OCI-LY3 (cell line): ENCODE results near the gene STK32B.

Experiments used
- H2AFZ ChIP-seq: fragments of 200-600, 300-600 bp; shearing (Covaris generic); 2 replicates; pipeline ENCODE4 v1.6.0; 2014; ENCODE audit warnings: antibody characterized with exemption, low read depth, low read length
- H3K27ac ChIP-seq: fragments of 200-600, 300-600 bp; sonication (generic); 2 replicates; pipeline ENCODE4 v1.5.1; 2014; ENCODE audit warnings: mild to moderate bottlenecking, low read length, moderate library complexity, mixed read lengths
- H3K27me3 ChIP-seq: fragments of 200-600, 300-600 bp; sonication (generic); 2 replicates; pipeline ENCODE4 v1.6.1; 2014; ENCODE audit warnings: low read depth, low read length, mixed read lengths
- H3K36me3 ChIP-seq: fragments of 200-600, 300-600 bp; sonication (generic); replicated peaks from 2 replicates; pipeline ENCODE3; 2014; ENCODE audit warnings: low read depth, low read length, mixed read lengths
- H3K4me1 ChIP-seq: fragments of 300-600, 200-600 bp; sonication (generic); 2 replicates; pipeline ENCODE4 v1.6.1; 2014; ENCODE audit warnings: low read length, mixed read lengths
- H3K4me2 ChIP-seq: fragments of 200-600, 300-600 bp; sonication (generic); 2 replicates; pipeline ENCODE4 v1.6.1; 2014; ENCODE audit warnings: low read length, mixed read lengths
- H3K4me3 ChIP-seq: fragments of 300-600, 200-600 bp; sonication (generic); 2 replicates; pipeline ENCODE4 v1.5.1; 2014; ENCODE audit warnings: antibody characterized with exemption, mild to moderate bottlenecking, low read length, moderate library complexity
- H3K79me2 ChIP-seq: fragments of 300-600, 200-600 bp; shearing (Covaris generic); 2 replicates; pipeline ENCODE4 v1.6.1; 2014; ENCODE audit warnings: mild to moderate bottlenecking, low read length, mixed read lengths
- H3K9ac ChIP-seq: fragments of 300-600, 200-600 bp; shearing (Covaris generic); 2 replicates; pipeline ENCODE4 v1.6.0; 2014; ENCODE audit warnings: mild to moderate bottlenecking, low read length, moderate library complexity
- H3K9me3 ChIP-seq: fragments of 200-600, 300-600 bp; shearing (Covaris generic); 2 replicates; pipeline ENCODE4 v1.6.1; 2014; ENCODE audit warnings: low read length, mixed read lengths; ENCODE audit not compliant: insufficient read depth
- H4K20me1 ChIP-seq: fragments of 200-600, 300-600 bp; sonication (generic); 2 replicates; pipeline ENCODE4 v1.6.1; 2016; ENCODE audit warnings: low read length, mixed read lengths; ENCODE audit not compliant: insufficient read depth
- EZH2phosphoT487 ChIP-seq: fragments of 200-600 bp; shearing (Covaris generic); IDR thresholded peaks from 2 replicates; pipeline ENCODE4 v1.6.1; 2018; ENCODE audit warnings: antibody characterized with exemption, mixed run types, low read depth
- TF ChIP-seq, protein P1 (sequence below): fragments of 200-600, 300-600 bp; sonication (generic); IDR thresholded peaks from 2 replicates; pipeline ENCODE4 v1.5.1; 2014; ENCODE audit warnings: antibody characterized with exemption, low read length, low read depth

The STK32B gene

DNA sequence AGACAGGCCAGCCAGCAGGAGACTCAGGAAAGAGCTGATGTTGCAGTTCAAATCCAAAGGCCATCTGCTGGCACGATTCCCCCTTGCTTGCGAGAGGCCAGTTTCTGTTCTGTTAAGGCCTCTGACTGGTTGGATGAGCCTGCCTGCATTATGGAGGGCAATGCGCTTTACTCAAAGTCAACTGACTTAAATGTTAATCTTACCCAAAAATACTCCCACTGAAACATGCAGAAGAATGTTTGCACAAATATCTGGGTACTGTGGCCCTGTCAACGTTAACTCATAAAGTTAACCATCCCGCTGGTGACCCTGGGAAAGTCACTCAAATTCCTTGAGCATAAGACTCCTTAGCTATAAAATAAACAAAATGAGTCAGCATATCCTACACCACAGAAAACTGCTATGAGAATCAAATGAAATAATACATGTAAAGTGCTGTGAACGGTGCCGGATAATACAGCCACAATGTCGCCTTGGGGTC lies 330.7 kb downstream of the STK32B start:
- Histone ChIP-seq H3K4me1 (no peaks in the 10 kb centered on the region), H4K20me1 (no peaks in the 10 kb centered on the region), H3K36me3 (no peaks in the 10 kb centered on the region), H3K79me2 (no peaks in the 10 kb centered on the region), H2AFZ (no peak overlapping the region), H3K27me3 (0 out of 2 replicates have a peak, but pooled peaks cover 3% of the 10 kb centered on the region), H3K9me3 (no peaks in the 10 kb centered on the region), H3K27ac (no peak overlapping the region), H3K9ac (no peak overlapping the region), H3K4me3 (no peak overlapping the region), H3K4me2 (no peak overlapping the region)
- no peak for TF ChIP-seq EZH2phosphoT487
- TF ChIP-seq, protein P1, sequence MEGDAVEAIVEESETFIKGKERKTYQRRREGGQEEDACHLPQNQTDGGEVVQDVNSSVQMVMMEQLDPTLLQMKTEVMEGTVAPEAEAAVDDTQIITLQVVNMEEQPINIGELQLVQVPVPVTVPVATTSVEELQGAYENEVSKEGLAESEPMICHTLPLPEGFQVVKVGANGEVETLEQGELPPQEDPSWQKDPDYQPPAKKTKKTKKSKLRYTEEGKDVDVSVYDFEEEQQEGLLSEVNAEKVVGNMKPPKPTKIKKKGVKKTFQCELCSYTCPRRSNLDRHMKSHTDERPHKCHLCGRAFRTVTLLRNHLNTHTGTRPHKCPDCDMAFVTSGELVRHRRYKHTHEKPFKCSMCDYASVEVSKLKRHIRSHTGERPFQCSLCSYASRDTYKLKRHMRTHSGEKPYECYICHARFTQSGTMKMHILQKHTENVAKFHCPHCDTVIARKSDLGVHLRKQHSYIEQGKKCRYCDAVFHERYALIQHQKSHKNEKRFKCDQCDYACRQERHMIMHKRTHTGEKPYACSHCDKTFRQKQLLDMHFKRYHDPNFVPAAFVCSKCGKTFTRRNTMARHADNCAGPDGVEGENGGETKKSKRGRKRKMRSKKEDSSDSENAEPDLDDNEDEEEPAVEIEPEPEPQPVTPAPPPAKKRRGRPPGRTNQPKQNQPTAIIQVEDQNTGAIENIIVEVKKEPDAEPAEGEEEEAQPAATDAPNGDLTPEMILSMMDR, result no peak

DNA sequence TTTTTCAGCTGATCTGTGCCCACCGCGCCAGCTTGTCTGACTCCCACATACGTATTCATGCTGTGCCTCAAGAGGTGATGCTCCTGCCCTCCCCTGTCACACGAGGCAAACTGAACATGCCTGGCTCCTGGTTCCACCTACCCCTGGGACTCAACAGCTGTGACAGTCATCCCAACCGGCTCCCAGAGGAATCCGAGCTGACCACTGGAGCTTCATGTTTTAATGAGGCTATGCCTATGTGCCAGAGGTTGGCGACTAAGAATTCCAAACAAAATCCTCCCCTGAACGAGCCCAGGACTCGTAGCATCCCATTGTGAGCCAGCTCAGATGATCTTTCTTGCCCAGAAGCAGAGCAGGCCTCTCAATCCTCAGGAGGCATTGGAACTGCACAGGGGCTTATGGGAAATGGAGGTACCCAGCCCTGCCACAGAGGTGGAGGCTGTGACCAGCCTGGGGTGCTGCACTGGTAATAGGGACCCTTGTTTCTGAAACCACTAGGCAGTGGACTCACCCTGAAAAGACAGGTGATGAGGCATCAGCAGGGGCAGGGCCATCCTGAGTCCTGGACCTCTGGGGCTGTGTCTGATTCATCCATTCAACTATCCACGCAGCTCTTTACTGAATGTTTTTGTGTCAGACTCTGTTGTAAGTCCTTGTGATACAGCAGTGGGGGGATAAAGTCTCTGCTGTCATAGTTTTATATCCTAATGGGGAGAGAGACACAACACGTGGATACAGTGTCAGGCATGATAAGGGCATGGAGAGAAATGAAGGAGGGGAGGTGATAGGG lies 332.1 kb downstream of the STK32B start:
- Histone ChIP-seq H3K9me3 (no peaks in the 10 kb centered on the region), H3K9ac (no peak overlapping the region), H3K4me2 (no peak overlapping the region), H3K27ac (no peak overlapping the region), H2AFZ (no peak overlapping the region), H3K27me3 (peaks cover 2% of the 10 kb centered on the region; the same call in 1 of the 2 replicates), H3K79me2 (no peaks in the 10 kb centered on the region), H3K4me3 (no peak overlapping the region), H3K4me1 (no peaks in the 10 kb centered on the region), H4K20me1 (no peaks in the 10 kb centered on the region), H3K36me3 (no peaks in the 10 kb centered on the region)
- TF ChIP-seq, protein P1, result no peak
- no peak for TF ChIP-seq EZH2phosphoT487

DNA sequence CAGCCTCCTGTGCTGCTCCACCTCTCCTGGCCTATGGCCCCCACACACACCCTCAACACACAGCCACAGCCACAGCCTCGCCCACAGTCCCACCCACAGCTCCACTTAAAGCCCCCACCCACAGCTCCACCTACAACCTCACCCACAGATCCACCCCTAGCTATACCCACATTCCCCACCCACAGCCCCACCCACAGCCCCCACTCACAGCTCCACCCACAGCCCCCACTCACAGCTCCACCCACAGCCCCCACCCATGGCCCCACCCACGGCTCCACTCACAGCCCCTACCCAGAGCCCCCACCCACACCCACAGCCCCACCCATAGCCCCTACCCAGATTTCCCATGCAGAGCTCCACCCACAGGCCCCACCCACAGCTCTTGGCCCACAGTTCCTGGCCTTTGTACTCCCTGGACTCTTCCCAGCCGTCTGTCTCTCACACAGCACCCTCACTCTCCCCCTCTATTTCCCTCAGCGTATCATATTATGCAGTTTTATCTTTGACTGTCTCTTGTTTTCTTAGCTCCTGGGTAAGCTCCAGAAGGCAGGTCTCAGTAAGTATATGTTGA lies 334.5 kb downstream of the STK32B start:
- no peak overlapping the region for H2AFZ ChIP-seq
- no peak overlapping the region for H3K27ac ChIP-seq
- H3K4me2 ChIP-seq, result no peak overlapping the region
- peaks cover 2% of the 10 kb centered on the region; the same call in 1 of the 2 replicates for H3K27me3 ChIP-seq
- TF ChIP-seq, protein P1, result no peak
- TF ChIP-seq EZH2phosphoT487, result no peak
- no peaks in the 10 kb centered on the region for H3K4me1 ChIP-seq
- H4K20me1 ChIP-seq, result no peaks in the 10 kb centered on the region
- H3K36me3 ChIP-seq, result no peaks in the 10 kb centered on the region
- H3K9ac ChIP-seq, result no peak overlapping the region
- H3K9me3 ChIP-seq, result no peaks in the 10 kb centered on the region
- no peaks in the 10 kb centered on the region for H3K79me2 ChIP-seq
- no peak overlapping the region for H3K4me3 ChIP-seq

DNA sequence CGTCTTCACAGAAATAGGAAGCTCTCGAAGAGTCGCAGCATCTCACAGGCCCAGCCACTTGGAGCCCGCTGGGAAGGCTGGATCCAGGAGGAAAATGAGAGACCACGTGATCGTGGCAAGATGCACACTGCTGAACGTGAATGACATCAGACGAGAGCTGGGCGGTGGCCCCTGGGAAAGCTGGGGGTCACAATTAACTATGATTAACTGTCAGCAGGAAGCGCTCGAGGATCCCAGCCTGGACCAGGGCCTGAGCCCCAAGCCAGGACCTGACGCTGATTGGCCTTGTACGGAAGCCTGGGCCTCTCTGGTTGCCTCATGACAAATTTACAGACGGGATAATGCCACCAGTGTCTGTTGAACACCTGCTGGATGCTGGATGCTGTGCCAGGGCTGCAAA lies 335.6 kb downstream of the STK32B start:
- H3K27ac ChIP-seq, result no peak overlapping the region
- no peaks in the 10 kb centered on the region for H3K9me3 ChIP-seq
- no peak overlapping the region for H3K4me3 ChIP-seq
- no peak overlapping the region for H2AFZ ChIP-seq
- no peaks in the 10 kb centered on the region for H3K36me3 ChIP-seq
- H3K9ac ChIP-seq, result no peak overlapping the region
- no peak overlapping the region for H3K4me2 ChIP-seq
- no peaks in the 10 kb centered on the region for H4K20me1 ChIP-seq
- H3K4me1 ChIP-seq, result no peaks in the 10 kb centered on the region
- H3K27me3 ChIP-seq, result peaks cover 2% of the 10 kb centered on the region; the same call in 1 of the 2 replicates
- H3K79me2 ChIP-seq, result no peaks in the 10 kb centered on the region
- TF ChIP-seq EZH2phosphoT487, result no peak
- TF ChIP-seq, protein P1, result no peak
